ENCODE results near the gene CCDC92. TPM values are rescaled to one million over a fixed set of nuclear protein-coding genes. Genes with fewer than 3 reads are reported as not detected.

CCDC92 gene
- total and polyA plus RNA-seq, 2 of the 8 experiments (the other 6 are each of a cell fraction or from before 2014, with no cell fraction given) = 0.43 to 0.51 TPM

DNA sequence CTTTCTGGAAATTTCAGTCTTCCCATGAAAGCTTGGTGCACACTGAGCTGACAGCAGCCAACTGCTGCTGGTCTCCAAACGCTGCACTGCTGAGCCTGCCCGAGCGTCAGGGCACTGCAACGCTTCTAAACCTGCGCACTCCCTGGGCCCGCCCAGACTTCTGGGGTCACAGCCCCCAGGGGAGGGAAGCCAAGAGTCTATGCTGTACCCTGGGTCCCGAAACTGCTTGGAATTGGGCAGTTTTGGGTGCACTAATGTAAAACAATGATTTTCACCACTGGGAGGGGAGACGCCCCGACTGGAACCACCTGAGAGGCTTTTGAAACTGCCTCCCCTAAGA is 32.0 kb downstream of the CCDC92 start:
- Histone ChIP-seq H3K4me3 (ENCODE audit: extremely low read depth in 1 of 4, insufficient read depth in 2 of 4, low read depth in 3 of 4, low read length in 4 of 4) (no peak overlapping the region), H3K4me2 (ENCODE audit: insufficient read depth in 1 of 2, low read depth in 2 of 2, low read length in 2 of 2) (no peak overlapping the region), H2BK15ac (ENCODE audit: low read length) (no peak overlapping the region), H2BK20ac (ENCODE audit: low read length) (no peak overlapping the region), H3K56ac (replicated peaks; ENCODE audit: insufficient read length, low read depth, low read length) (no peak overlapping the region), H3K4ac (replicated peaks; ENCODE audit: insufficient read length, low read depth, low read length) (no peak overlapping the region), H3K23ac (ENCODE audit: insufficient read length) (no peak overlapping the region), H2AK5ac (ENCODE audit: low read depth, low read length) (no peak overlapping the region), H3K79me1 (ENCODE audit: low read depth, low read length) (no peaks in the 10 kb centered on the region), H3K27ac (ENCODE audit: low read depth, low read length) (no peak overlapping the region), H3K27me3 (replicated peaks in 1 of 4; ENCODE audit: control insufficient read depth in 3 of 4, extremely low read depth in 1 of 4, insufficient read depth in 3 of 4, low read length in 3 of 4) (peaks cover 0 to 8% (median 2%) of the 10 kb centered on the region in 4 experiments; a peak in 3 of 7 replicates), H3K14ac (ENCODE audit: insufficient read length) (no peak overlapping the region), H4K20me1 (replicated peaks in 1 of 2; ENCODE audit: control insufficient read depth in 1 of 2, insufficient read depth in 2 of 2, low read length in 2 of 2) (no peaks in the 10 kb centered on the region), H4K91ac (replicated peaks; ENCODE audit: insufficient read length, low read length) (no peak overlapping the region), H4K5ac (ENCODE audit: insufficient read length, low read depth, low read length) (no peak overlapping the region), H4K8ac (ENCODE audit: extremely low read depth, insufficient read depth, low read length) (no peak overlapping the region), H3K79me2 (ENCODE audit: control insufficient read depth in 1 of 2, insufficient read depth in 2 of 2, low read length in 2 of 2) (no peaks in the 10 kb centered on the region), H3K4me1 (replicated peaks in 1 of 4; ENCODE audit: control insufficient read depth in 3 of 4, insufficient read depth in 4 of 4, low read length in 3 of 4) (no peaks in the 10 kb centered on the region), H2BK120ac (replicated peaks; ENCODE audit: low read depth, low read length) (no peak overlapping the region), H2BK5ac (ENCODE audit: low read depth, low read length) (no peak overlapping the region), H3K9ac (replicated peaks in 1 of 4; ENCODE audit: extremely low read depth in 1 of 4, low read depth in 3 of 4, low read length in 3 of 4) (no peak overlapping the region), H2BK12ac (ENCODE audit: low read depth, low read length) (no peak overlapping the region), H3K36me3 (ENCODE audit: control insufficient read depth in 2 of 4, insufficient read depth in 4 of 4, low read length in 3 of 4) (no peaks in the 10 kb centered on the region), H2AFZ (ENCODE audit: low read length) (no peak overlapping the region), H3K23me2 (ENCODE audit: low read depth, low read length) (no peaks in the 10 kb centered on the region), H3K9me3 (ENCODE audit: insufficient read depth in 2 of 2, low read depth in 1 of 2, low read length in 1 of 2) (no peaks in the 10 kb centered on the region), H3K18ac (ENCODE audit: extremely low read depth, low read length) (no peak overlapping the region)
- ChIA-PET POLR2A (ENCODE audit: partially characterized antibody) (no interaction called here), CTCF (ENCODE audit: partially characterized antibody) (interaction anchor here (0.7 to 5.2 kb wide), 9 partner anchors 11 to 92 kb away, joined by 3 to 27 read pairs (median 4); no protein-coding TSS in a partner anchor)
- FAIRE-seq (no peak), DNase-seq (ENCODE audit: low read depth in 1 of 2, low spot score in 2 of 2) (no peak)
- TF ChIP-seq PHF8 (conservative IDR thresholded peaks at IDR 0.05; ENCODE audit: low read depth, low read length) (no peak), CBX8 (IDR thresholded peaks at IDR 0.05; ENCODE audit: borderline replicate concordance, low read depth, low read length) (no peak), TAF1 (IDR thresholded peaks at IDR 0.05; ENCODE audit: low read depth, low read length) (no peak), FOSL1 (IDR thresholded peaks at IDR 0.05; ENCODE audit: insufficient read depth, low read depth, low read length) (no peak)
- 82% methylated on average over 7 of the region's 9 CpGs; no CpG with 5 or more reads in 1 of the 2 experiments for WGBS, 2 experiments (ENCODE audit: extremely low coverage in 1 of 2, insufficient coverage in 1 of 2, insufficient read length in 1 of 2, insufficient replicate concordance in 2 of 2, low coverage in 1 of 2, low lambda C conversion rate in 2 of 2, missing lambda C conversion rate in 1 of 2)
